ENCODE data around the gene INHBB.

GRCh38 chr2:120312860-120313694 is 32.9 kb upstream of the INHBB start:
- TF ChIP-seq CTCF (IDR thresholded peaks at IDR 0.05; ENCODE audit: low read length), result peak; percentile 96
- no peak for TF ChIP-seq EZH2 (optimal IDR thresholded peaks at IDR 0.05; ENCODE audit: low read depth, low read length)
